Tongue (tissue), 2 donors: Measurements from ENCODE around the gene KLHDC4. TPM values are rescaled to one million over a fixed set of nuclear protein-coding genes. Genes with fewer than 3 reads are reported as not detected.
A peak's percentile ranks its signal among the peaks of the same experiment; 100 is the strongest.
"Not testable (repeated sequence)": the region's sequence is repeated elsewhere in the genome, so short reads cannot be mapped to it uniquely, and the experiment has no call there.

Experiments
- DNase-seq: peaks from one replicate; pipeline ENCODE4 v3.0.0-alpha.2; 2015
- total RNA-seq: library from RNA; depleted of rRNA; stranded (reverse); fragments of >200 nt; gene quantifications from one replicate; pipeline ENCODE4 v1.2.3, GENCODE V29; 2014

Gene KLHDC4
- total RNA-seq, 1 donor from 2014 or later = 14.7 TPM

- DNase-seq = no peak
These were observed 22.9 kb downstream of the KLHDC4 start for GRCh38 chr16:87742781-87743490.

GRCh38 chr16:87741700-87742415 lies 23.9 kb downstream of the KLHDC4 start:
- DNase-seq = no peak

- DNase-seq = peak; percentile 14
These were observed 24.8 kb downstream of the KLHDC4 start for GRCh38 chr16:87740909-87741424.

GRCh38 chr16:87740441-87740840 lies 25.3 kb downstream of the KLHDC4 start:
- DNase-seq = peak; percentile 79

GRCh38 chr16:87739801-87740200 lies 26.0 kb downstream of the KLHDC4 start:
- no peak for DNase-seq

GRCh38 chr16:87736008-87736382 lies 29.8 kb downstream of the KLHDC4 start:
- no peak for DNase-seq

GRCh38 chr16:87735270-87736007 lies 30.3 kb downstream of the KLHDC4 start:
- DNase-seq = peak; percentile 75

GRCh38 chr16:87734644-87735043 lies 31.1 kb downstream of the KLHDC4 start:
- DNase-seq = no peak

- DNase-seq = no peak
These were observed 32.6 kb downstream of the KLHDC4 start for GRCh38 chr16:87733190-87733589.

- DNase-seq = no peak
These were observed 34.2 kb downstream of the KLHDC4 start for GRCh38 chr16:87731607-87732006.

- no peak for DNase-seq
These were observed 36.4 kb downstream of the KLHDC4 start for GRCh38 chr16:87729266-87729954.

- DNase-seq = no peak
These were observed 37.8 kb downstream of the KLHDC4 start for GRCh38 chr16:87728026-87728425.

- DNase-seq = no peak
These were observed 38.4 kb downstream of the KLHDC4 start for GRCh38 chr16:87727346-87727745.

GRCh38 chr16:87726577-87726976 lies 39.2 kb downstream of the KLHDC4 start:
- not testable (repeated sequence) for DNase-seq

GRCh38 chr16:87725596-87726235 lies 40.1 kb downstream of the KLHDC4 start:
- DNase-seq = peak; percentile 84

- DNase-seq = peak; percentile 20
These were observed 41.1 kb downstream of the KLHDC4 start for GRCh38 chr16:87724490-87725291.

GRCh38 chr16:87723226-87723623 lies 42.6 kb downstream of the KLHDC4 start:
- peak; percentile 96 for DNase-seq

- DNase-seq = no peak
These were observed 43.1 kb downstream of the KLHDC4 start for GRCh38 chr16:87722590-87723225.

- no peak for DNase-seq
These were observed 43.9 kb downstream of the KLHDC4 start for GRCh38 chr16:87721622-87722585.
